RWPE1 (cell line): ENCODE results near the gene MRPS12.

ENCODE experiments used
- CTCF ChIA-PET: fragments of 350-600 bp; sonication (Branson Sonifier 250); formaldehyde crosslinking; extraction: SDS; loops from one replicate; lab custom pipeline; 2021; lab: Yijun Ruan, JAX
- POLR2A ChIA-PET: fragments of 400-600 bp; formaldehyde crosslinking; extraction: SDS; loops from one replicate; lab custom pipeline; 2020; ENCODE audit warnings: antibody characterized with exemption; ENCODE audit not compliant: low non-redundant PET; lab: Yijun Ruan, JAX
- DNase-seq: peaks from one replicate; pipeline ENCODE4 v3.0.0; 2012; ENCODE audit warnings: low spot score
- H3K27ac ChIP-seq: fragments of 450-650 bp; 2 replicates; pipeline ENCODE4 v1.5.1; 2017
- TF ChIP-seq, protein P1 (sequence below): fragments of 450-650 bp; conservative IDR thresholded peaks from 2 replicates; pipeline ENCODE4 v1.5.1; 2017; ENCODE audit warnings: low read depth, mild to moderate bottlenecking

MRPS12 gene

DNA sequence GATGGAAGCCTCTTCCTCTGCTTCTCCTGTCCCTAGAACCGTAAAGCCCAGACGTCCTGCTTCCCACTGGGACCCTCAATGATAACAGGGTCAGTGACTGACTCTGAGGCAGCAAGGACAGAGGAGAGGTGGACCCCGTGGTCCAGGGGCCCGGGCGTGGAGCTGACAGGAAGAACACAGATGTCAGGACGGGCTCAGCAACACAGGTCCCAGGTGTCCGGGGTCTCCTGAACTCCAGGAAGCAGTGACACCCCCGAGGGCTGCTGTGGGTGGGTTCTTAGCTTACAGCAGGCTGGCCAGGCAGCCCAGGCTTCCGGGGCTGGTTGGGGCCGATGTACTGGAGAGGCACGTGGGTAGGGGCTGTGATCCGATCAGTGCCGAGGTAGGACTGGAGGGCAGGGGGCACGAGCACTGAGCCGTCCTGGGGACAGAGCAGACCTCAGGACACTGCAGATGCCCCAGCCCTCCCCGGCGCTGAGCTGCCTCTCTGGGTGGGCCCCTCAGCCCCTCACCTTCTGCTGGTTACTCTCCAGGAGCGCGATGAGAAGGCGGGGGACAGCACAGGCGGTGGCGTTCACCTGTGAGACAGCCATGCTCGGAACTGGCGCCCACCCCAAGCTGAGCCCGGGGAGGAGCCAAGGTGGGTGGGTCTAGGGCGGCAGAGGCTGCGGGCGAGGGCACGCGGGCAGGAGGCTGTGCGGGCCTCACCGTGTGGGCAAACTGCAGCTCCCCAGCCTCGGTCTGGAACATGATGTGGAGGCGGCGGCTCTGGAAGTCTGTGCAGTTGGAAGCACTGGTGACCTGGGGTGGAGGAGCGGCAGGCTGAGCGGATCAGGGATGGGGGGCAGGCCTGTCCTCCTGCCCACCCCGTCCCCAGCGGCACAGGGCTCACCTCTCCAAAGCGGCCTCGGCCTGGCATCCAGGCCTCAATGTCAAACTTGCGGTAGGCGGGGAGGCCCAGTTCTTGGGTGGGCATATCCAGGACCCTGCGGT lies 15.1 kb upstream of the MRPS12 start:
- CTCF ChIA-PET = interaction anchor here (0.5 to 0.6 kb wide), 3 partner anchors 15 to 44 kb away, joined by 3 to 5 read pairs (median 4); no protein-coding TSS in a partner anchor
- POLR2A ChIA-PET = no interaction called here

DNA sequence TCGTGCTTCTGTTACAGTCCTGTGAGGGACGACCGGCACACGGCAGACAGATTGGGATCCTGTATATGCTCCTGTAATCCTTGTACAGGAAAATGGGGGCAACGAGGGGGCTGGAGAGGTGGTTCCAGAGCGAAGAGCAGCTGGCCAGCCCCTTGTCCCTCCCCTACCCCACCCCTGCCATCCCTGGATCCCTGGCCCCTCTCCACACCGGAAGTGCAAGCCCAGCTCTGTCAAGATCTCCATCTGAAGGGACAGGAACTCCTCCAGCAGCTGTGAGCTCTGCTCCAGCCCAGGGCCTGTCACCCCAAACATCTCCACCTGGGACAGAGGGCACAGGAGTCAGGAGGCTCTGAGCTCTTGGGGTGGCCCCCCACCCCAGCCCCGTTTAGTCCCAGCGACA lies 13.2 kb upstream of the MRPS12 start:
- H3K27ac ChIP-seq = peak overlapping the region; percentile 41
- POLR2A ChIA-PET = no interaction called here
- DNase-seq = no peak
- CTCF ChIA-PET = interaction anchor here (0.7 kb wide), 2 partner anchors 318 to 683 kb away, joined by 3 read pairs; no protein-coding TSS in a partner anchor
- TF ChIP-seq, protein P1, sequence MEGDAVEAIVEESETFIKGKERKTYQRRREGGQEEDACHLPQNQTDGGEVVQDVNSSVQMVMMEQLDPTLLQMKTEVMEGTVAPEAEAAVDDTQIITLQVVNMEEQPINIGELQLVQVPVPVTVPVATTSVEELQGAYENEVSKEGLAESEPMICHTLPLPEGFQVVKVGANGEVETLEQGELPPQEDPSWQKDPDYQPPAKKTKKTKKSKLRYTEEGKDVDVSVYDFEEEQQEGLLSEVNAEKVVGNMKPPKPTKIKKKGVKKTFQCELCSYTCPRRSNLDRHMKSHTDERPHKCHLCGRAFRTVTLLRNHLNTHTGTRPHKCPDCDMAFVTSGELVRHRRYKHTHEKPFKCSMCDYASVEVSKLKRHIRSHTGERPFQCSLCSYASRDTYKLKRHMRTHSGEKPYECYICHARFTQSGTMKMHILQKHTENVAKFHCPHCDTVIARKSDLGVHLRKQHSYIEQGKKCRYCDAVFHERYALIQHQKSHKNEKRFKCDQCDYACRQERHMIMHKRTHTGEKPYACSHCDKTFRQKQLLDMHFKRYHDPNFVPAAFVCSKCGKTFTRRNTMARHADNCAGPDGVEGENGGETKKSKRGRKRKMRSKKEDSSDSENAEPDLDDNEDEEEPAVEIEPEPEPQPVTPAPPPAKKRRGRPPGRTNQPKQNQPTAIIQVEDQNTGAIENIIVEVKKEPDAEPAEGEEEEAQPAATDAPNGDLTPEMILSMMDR = no peak

More for the DNA sequence above, 15.1 kb upstream of the MRPS12 start:
- DNase-seq = no peak
- no peak overlapping the region; the same call in 1 of the 2 replicates for H3K27ac ChIP-seq
- TF ChIP-seq, protein P1 = no peak

DNA sequence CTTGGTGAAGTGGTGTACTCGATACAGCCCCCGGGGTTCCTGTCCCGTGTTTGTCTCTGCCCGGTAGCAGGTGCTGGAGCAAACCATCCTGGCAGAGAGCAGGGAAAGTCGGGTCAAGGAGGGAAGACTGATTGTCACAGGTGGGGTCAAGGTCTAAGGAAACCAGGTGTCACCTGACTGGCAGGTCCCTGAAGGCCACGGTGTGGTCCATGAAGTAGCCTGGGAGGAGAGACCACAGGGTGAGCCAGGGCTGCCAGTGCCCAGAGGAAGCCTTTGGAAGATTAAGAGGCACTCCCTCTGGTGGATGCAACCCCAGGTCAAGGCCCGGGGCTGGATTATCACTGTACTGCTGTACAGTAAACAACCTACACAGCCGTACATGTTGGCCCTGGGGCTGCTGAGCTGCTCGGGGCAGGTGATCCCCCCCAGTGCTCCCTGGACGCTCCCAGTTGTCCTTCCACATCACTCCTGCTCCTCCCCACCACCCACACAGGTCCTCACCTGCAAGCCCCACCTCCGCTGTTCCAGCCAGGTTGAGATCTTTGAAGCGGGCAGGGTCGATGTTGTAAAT lies 12.7 kb upstream of the MRPS12 start:
- TF ChIP-seq, protein P1 = no peak
- ChIA-PET POLR2A (interaction anchor here (0.5 kb wide), 1 partner anchor 384 kb away, joined by 4 read pairs; no protein-coding TSS in a partner anchor), CTCF (interaction anchor here (0.7 kb wide), 2 partner anchors 318 to 683 kb away, joined by 3 read pairs; no protein-coding TSS in a partner anchor)
- peak; percentile 30 for DNase-seq
- peak overlapping the region; percentile 41 for H3K27ac ChIP-seq

DNA sequence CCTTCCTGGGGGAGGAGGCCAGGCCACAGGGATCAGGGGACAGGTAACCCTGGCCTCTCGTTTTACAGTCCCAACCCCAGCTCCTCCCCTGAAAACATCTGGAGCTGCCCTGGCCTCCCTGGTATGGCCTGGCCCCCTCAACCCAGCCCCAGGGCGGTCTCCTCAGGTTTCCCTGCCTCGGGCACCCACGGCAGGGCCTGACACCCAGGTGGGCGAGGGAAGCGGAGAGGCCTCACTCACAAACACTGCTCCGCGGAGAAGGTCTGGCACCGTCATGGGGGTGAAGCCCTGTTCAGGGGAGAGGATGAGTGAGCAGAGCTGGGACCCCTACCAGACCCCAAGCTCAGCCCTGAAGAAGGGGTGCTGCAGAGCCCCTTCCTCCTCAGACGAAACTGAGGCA lies 12.2 kb upstream of the MRPS12 start:
- no peak for DNase-seq
- peak overlapping the region; percentile 41 for H3K27ac ChIP-seq
- ChIA-PET POLR2A (interaction anchor here (0.5 kb wide), 1 partner anchor 385 kb away, joined by 4 read pairs; no protein-coding TSS in a partner anchor), CTCF (no interaction called here)
- TF ChIP-seq, protein P1 = no peak

DNA sequence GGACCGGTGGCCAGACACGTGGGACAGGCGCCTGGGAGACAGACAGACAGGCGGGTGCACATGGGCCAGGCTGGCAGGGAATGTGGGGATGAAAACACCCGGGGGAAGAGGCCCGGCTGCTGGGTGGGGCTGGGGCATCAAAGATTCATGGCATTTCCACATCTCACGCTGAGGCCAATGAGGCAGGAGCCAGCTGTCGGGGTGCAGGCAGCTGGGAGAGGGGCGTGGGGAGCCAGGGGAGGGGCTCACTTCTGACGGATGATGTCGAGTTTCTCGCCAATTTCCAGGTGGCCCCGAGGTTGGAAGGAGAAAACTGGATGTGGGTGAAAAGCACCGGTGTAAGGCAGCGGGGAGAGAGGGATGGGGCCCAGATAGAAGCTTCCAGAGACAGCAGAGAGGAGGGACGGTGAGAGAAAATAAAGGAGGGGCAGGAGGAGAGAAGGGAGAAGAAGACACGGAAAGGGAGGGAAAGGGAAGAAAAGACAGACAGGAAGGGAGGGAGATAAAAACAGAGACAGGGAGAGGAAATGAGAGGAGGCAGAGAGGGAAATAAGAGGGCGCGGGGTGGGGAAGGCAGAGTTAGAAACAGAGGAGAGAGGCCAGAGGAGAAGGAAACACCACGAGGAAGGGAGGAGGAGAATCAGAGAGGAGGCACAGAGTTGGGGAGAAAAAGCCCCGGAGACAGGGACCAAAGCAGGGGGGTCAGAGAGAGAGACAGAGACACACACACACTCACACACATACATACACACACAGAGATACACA lies 10.7 kb upstream of the MRPS12 start:
- peak overlapping the region; percentile 44 for H3K27ac ChIP-seq
- ChIA-PET POLR2A (no interaction called here), CTCF (interaction anchor here (0.6 to 0.9 kb wide), 2 partner anchors 11 to 25 kb away, joined by 3 read pairs; partner anchors contain the start of genes MRPS12 and SARS2)
- TF ChIP-seq, protein P1 = no peak
- DNase-seq = no peak
